ENCODE measurements around the gene TMEM88.
A peak's percentile ranks its signal among the peaks of the same experiment; 100 is the strongest.

The TMEM88 gene

GRCh38 chr17:7844292-7845154, 10.3 kb upstream of the TMEM88 start:
- peak; percentile 95 to 98 for DNase-seq

- no peak for DNase-seq
These were observed 9.4 kb upstream of the TMEM88 start for GRCh38 chr17:7845359-7846062.

GRCh38 chr17:7846063-7846735, 8.7 kb upstream of the TMEM88 start:
- DNase-seq: no peak

GRCh38 chr17:7846765-7847661, 7.9 kb upstream of the TMEM88 start:
- no peak for DNase-seq

- DNase-seq: no peak
These were observed 6.7 kb upstream of the TMEM88 start for GRCh38 chr17:7848131-7848579.

- DNase-seq: no peak
These were observed 6.1 kb upstream of the TMEM88 start for GRCh38 chr17:7848739-7849129.

GRCh38 chr17:7849130-7849750, 5.6 kb upstream of the TMEM88 start:
- no peak for DNase-seq

GRCh38 chr17:7849751-7850504, 4.9 kb upstream of the TMEM88 start:
- no peak for DNase-seq

GRCh38 chr17:7850701-7851437, 4.0 kb upstream of the TMEM88 start:
- DNase-seq: no peak

- peak; percentile 94 to 95 for DNase-seq
These were observed 3.2 kb upstream of the TMEM88 start for GRCh38 chr17:7851438-7852261.

- no peak for DNase-seq
These were observed 2.6 kb upstream of the TMEM88 start for GRCh38 chr17:7852262-7852670.

GRCh38 chr17:7852919-7853690, 1.8 kb upstream of the TMEM88 start:
- no peak for DNase-seq

GRCh38 chr17:7853691-7854038, 1.2 kb upstream of the TMEM88 start:
- DNase-seq: no peak

GRCh38 chr17:7854078-7854777, 638 bp upstream of the TMEM88 start:
- no peak for DNase-seq

- no peak for DNase-seq
These were observed 769 bp downstream of the TMEM88 start for GRCh38 chr17:7855660-7856010.

- peak; percentile 24 to 27 for DNase-seq
These were observed 1.3 kb downstream of the TMEM88 start for GRCh38 chr17:7856011-7856810.
